ENCODE results near the gene CTRB2.

DNA sequence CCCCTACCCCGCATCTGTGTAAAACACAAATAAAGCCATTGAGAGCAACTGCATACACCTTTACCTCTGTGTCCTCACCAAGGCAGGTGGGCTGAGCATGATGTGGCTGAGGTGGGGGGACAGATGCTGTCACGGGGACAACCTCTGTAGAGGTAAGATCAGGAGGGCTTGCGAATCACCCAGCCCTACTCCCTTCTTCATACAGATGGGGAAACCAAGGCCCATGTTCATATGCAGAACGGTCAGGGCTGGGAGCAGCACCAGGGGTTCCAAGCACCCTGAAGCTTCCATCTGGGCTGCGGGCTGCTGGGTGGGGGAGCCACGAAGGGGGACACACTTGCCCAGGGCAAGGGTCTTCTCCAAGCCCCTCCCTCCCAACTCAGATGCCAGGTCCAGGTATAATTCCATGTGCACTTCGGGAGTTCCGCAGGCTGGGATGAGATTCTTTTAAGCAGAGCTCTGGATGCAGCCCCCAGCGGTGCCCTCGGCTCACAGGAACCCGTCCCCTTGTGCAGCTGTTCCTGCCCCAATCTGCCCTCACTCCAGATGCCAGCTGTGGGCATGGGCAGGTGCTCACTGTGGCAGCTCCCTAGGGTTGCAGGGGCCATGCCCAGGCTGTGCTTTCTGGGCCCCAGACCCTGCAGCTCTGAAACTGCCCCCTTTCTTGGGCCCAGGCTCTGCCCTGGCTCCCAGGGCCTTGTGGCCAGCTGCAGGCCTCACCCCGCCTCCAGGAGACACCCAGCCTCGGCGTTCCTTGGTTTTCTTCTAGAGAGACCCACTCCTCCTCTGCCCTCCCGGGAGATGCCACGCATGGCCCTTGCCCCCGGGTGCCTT, 21.4 kb upstream of the CTRB2 start:
- TF ChIP-seq, protein P1, sequence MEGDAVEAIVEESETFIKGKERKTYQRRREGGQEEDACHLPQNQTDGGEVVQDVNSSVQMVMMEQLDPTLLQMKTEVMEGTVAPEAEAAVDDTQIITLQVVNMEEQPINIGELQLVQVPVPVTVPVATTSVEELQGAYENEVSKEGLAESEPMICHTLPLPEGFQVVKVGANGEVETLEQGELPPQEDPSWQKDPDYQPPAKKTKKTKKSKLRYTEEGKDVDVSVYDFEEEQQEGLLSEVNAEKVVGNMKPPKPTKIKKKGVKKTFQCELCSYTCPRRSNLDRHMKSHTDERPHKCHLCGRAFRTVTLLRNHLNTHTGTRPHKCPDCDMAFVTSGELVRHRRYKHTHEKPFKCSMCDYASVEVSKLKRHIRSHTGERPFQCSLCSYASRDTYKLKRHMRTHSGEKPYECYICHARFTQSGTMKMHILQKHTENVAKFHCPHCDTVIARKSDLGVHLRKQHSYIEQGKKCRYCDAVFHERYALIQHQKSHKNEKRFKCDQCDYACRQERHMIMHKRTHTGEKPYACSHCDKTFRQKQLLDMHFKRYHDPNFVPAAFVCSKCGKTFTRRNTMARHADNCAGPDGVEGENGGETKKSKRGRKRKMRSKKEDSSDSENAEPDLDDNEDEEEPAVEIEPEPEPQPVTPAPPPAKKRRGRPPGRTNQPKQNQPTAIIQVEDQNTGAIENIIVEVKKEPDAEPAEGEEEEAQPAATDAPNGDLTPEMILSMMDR (conservative IDR thresholded peaks at IDR 0.05 in 1 of 2, IDR thresholded peaks at IDR 0.05 in 1 of 2; ENCODE audit: extremely low read depth in 1 of 2, insufficient read depth in 1 of 2, low read depth in 1 of 2, low read length in 2 of 2): no peak
- no peak for TF ChIP-seq EZH2 (IDR thresholded peaks at IDR 0.05; ENCODE audit: borderline replicate concordance, low read length)
